ENCODE measurements around the gene SCN4B.
A peak's percentile ranks its signal among the peaks of the same experiment; 100 is the strongest.

SCN4B gene

DNA sequence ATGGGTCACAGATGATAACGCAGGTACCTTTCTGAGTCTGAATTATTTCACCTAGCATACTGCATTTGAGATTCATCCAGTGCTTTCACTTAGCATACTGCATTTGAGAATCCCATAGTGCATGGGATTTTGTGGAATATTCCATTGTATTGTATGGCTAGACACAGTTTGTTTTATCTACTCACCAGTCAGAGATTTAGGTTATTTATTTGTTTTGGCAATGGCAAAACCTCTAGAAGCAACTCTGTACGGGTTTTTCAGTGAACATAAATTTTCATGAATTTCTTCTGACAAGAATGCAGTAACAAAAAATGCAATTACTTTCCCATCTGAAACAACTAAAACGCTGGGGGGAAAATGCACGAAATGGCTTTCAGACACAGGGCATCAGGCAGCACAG lies 24.3 kb downstream of the SCN4B start:
- DNase-seq, result no peak

DNA sequence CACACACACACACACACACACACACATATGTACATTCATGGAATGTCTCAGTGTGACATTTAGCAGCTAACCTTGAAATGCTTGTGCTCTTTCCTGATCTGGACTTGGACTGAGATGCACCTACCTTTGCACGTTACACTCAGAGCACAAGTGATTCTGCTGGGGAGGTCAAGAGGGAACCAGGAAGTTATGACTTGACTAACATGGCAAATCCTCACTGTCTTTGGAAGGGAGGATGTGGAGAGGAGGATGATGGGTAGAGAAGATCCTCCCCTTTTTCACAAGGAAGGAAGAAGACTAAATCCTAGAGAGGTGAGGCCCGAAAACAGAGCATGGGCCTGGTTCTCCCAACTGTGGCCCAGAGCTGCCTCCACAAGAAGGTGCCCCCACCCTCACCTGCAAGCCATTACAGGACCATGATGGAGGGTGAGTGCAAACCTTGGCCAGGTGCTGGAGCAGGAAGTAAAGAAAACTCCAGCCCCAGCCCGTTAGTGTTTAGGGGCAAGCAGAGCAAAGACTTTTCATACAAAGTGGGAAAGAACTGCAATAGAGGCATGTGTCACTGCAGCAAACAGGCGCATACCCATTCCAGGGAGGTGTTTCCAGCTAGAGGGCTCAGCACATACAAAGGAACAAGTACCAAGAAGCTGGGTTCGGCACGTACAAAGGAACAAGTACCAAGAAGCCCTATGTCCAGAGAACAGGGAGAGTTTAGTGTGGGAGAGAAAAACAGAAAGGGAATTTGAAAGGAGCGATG lies 26.4 kb downstream of the SCN4B start:
- no peak for DNase-seq

DNA sequence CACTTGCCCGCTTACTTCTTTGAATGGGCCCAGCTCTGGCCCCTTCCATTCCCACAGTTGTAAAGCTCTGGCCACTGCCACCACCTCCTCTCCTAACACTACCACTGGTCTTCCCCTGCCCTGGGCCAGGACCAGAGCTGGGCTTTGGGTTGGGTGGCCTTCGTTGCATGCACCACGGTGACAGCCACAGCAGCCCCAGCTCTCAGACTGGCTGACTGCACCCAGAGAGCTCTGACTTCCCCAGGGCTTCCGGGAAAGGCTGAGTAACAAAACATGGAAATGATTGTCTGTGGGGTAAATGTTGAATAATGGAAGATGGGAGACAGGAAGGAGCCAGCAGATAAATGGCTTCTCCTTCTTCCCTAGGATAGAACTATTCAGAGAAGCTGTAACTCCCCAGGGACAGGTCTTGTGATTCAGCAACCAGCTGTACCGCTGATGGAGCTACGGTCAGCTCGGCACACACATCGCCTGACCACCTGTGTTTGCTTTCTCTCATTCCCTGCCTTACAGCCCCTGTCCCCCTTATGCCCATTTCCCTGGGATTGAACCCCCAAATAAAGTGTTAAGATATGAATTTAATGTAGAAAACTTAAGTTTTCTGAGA lies 27.6 kb downstream of the SCN4B start:
- no peak for DNase-seq

DNA sequence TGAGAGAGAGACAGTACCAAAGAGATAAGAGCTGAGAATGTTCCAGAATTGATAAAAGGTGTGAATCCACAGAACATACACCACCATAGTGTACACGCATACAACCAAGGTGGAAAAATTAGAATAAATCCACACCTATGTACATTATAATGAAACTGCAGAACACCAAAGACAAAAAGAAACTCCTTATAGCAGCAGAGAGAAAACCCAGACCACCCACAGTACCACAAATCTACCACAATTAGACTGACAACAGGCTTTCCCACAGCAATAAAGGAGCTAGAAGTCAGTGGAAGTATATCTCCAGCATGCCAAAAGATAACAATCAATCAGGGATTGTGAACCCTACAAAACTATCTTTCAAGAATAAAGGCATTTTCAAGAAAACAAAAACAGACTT lies 31.8 kb downstream of the SCN4B start:
- no peak for DNase-seq

DNA sequence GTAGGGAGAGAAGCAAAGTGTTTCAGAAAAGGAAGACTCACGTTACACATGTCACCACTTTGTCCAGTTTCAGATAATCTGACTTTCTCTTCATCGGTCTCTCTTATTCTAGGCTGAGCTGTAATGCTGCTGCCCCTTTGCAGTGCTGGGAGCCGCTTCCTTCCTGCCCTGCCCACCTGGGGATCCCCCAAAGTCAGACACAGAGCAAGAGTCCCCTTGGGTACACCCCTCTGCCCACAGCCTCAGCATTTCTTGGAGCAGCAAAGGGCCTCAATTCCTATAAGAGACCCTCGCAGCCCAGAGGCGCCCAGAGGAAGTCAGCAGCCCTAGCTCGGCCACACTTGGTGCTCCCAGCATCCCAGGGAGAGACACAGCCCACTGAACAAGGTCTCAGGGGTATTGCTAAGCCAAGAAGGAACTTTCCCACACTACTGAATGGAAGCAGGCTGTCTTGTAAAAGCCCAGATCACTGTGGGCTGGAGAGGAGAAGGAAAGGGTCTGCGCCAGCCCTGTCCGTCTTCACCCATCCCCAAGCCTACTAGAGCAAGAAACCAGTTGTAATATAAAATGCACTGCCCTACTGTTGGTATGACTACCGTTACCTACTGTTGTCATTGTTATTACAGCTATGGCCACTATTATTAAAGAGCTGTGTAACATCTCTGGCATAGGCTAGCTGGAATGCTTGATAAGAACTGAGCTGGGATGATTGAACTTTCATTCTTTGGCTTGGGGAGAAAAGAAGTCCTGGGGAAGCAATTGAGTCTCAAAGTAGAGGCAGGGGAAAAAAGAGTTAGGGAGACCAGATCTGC lies 34.6 kb downstream of the SCN4B start:
- peak in 1 of 2 donors; percentile 8 for DNase-seq

DNA sequence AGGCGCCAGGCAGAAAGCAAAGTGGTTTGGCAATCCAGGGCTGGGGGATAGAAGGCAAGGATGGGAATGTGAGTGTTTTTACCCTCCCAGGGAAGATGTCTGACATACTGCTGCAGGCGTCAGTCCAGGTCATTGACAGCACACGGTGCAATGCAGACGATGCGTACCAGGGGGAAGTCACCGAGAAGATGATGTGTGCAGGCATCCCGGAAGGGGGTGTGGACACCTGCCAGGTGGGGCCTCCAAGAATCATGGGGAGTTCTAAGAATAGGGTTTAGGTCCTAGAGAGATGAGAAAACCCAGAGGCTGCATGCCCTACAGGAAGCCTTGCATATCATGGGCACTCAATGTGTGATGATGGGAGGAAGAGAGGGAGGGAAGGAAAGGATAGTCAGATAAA lies 37.6 kb downstream of the SCN4B start:
- DNase-seq, result no peak

DNA sequence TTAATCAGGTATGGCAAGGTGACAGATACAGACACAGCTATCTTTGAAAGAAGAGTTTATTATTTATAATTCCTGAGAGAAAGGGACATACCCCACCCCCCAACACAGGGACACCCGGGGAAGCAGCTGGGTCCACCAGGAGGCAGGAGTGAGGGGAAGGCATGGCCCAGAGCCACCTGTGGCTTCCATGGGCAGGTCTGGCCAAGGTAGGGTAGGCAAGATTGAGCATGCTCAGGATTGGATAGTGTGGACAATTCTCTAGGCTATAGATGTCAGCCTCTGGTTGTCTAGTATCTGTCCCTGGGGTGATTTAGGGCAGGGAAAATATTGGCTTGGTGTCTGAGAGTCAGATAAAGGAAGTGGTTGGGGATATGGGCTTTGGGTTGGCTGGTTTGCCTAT lies 38.4 kb downstream of the SCN4B start:
- DNase-seq, result no peak

DNA sequence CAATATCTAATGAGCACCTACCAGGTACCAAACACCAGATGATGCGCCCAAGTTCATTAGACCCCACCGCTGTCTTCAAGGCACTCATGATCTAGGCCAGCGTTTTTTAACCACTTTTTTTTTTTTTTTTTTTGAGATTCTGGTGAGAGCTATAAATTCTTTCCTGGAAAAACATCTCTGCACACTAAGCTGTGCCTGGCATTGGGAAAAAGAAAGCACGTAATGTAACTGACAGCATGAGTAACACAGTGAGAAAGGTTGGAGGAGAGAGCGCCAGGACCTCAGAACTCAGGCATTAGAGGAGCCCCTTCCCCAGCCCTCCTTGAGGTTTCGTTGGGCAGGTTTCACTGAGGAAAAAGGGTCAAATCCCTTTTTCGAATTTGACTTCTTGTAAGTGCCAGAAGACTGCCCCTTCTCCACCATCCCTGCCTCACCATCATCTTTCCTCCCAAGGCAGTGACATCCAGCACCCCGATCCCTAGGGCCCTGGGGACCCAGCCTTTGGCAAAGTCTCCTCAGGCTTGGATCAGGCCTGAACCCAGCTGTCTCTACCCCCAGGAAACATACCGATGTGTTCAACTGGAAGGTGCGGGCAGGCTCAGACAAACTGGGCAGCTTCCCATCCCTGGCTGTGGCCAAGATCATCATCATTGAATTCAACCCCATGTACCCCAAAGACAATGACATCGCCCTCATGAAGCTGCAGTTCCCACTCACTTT lies 39.8 kb downstream of the SCN4B start:
- no peak for DNase-seq

DNA sequence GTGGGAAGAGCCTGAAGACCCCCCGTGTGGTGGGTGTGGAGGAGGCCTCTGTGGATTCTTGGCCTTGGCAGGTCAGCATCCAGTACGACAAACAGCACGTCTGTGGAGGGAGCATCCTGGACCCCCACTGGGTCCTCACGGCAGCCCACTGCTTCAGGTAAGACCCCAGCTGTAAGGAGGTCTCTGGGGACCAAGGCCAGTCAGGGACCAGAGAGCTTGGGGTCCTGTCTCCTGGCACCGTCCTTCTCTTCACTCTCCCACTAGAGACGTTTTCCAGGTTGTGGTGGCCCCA lies 40.9 kb downstream of the SCN4B start:
- DNase-seq, result no peak

DNA sequence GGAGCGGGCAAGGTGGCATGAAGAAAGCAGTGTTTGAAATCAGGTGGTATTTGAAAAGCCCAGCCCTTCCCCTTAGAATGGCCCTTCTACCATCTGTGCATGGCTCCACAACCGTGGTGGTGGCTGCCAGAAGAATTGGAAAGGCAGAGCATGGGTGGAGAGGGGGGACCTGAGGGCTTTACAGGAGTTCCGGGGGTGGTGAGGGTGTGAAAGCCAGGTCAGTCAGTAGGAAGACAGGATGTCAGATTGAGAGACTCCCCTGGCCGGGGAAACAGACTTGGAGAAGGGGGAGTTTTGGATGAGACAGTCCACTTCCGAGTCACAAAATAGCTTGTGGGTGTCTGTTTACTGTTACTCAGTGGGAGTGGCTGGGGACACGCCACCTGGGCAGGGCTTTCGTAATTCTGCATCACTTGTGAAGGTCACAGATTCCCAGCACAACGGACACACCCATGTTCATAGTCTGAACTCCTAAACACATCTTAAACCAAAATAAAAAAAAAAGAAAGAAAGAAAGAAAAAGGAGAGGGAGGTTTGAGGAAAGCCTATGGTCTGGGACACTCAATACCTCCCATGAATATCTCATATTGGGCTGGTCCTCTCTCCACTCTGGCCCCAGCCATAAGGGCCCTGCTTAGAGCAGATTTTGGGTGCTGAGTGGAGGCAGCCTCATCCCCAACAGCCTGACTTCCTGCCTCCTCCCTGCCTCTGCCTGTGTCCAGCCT lies 41.4 kb downstream of the SCN4B start:
- no peak for DNase-seq

DNA sequence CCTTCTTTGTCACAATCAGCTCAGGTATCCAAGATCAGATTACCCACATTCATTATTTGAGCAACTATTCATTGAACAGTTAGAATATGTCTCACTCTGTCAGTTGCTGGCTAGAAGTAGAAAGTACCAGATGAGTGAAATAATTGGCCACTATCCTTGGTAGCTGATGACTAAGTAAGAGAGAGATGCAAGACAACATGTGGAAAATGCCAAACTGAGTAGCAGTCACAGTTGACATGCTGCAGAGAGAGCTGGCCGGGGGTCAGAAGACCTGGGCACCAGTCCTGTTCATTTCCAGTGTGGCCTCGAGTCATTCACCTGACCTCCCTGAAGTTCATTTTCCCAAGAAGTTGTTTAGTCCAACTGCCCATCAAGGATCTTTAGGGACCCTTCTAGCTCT lies 43.4 kb downstream of the SCN4B start:
- DNase-seq, result no peak

DNA sequence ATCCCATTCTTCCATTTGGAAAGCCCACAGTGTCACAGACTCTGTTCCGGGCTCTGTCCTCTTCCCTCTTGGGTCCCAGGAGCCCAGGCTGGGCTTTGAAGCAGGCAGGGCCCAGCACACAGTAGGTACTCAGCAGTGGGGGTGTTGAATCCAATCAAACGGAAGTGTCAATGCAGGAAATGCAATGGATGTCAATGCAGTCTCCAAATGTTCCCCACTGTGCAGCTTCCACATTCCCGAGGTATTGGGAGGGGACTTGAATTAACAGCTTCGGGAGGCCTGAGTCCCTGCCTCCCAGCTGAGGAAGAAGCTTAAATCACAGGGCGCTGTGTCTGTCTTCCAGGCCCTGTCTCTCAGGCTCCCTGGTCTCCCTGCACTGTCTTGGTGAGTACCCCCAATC lies 44.1 kb downstream of the SCN4B start:
- no peak for DNase-seq

DNA sequence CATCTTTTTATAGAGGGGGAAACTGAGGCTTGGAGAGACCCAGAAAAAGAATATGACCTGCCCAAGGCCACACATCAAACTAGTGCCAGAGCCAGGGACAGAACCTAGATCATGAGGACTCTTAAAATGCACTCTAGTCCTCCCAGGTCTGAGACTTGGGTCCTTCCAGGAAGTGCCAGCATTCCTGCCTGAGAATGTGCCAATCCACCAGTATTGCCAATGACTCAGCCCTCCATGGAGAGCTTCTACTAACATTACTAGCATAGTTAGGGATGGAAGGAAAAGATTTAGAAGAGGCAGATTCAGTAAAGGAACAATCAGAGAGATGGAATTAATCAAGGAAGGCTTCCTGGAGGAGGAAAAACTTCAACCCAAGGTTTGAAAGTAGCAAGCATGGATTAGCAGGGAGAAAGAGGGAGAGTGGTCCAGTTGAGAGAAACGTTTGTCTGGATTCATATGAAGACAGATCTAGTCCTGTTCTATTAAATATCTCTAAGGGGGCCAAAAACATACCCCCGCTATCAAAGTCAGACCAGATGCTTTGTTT lies 45.8 kb downstream of the SCN4B start:
- DNase-seq, result no peak

DNA sequence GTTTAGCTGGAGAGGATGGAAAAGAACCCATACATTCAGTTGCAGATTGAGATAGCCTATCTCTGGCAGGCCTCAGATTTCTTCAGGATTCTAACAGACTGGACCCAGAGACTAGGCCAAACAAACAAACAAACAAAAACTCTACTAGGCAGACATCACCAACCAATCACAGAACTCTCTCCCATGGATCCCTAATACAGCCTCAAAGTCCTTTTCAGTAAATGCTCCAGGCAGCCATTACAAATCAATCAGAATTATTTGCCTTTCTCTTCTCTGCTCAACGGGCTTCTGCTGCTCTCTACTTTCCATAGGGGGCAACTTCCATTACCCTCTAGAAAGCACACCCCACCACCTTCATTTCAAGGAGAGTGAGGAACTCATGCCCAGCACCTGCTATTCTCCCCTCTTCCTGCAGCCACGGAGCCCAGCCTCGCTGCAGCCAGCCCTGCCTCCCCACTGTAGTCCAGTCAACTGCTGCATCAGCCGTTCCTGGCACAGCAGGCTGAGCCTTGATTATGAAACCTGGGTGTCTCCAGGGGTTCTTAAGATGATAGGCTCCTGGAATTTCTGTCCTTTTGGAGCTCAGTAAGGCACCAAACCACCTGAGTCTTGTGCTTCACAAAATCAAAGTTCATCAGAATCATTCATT lies 46.8 kb downstream of the SCN4B start:
- no peak for DNase-seq

DNA sequence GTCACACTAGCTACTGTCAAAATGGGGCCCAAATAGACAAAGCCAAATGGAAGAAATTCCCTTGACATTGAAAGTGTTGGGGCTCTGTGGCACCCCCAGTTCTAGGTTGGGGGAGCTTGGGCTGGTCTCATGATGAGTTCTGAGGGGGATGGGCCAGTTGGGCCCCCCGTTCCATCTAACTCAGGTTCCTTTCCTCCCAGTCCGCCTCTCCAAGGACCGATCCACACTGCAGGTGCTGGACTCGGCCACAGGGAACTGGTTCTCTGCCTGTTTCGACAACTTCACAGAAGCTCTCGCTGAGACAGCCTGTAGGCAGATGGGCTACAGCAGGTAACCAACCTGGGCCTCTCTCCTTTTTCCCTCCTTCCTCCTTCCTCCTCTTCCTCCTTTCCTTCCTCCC lies 48.1 kb downstream of the SCN4B start:
- DNase-seq, result no peak

DNA sequence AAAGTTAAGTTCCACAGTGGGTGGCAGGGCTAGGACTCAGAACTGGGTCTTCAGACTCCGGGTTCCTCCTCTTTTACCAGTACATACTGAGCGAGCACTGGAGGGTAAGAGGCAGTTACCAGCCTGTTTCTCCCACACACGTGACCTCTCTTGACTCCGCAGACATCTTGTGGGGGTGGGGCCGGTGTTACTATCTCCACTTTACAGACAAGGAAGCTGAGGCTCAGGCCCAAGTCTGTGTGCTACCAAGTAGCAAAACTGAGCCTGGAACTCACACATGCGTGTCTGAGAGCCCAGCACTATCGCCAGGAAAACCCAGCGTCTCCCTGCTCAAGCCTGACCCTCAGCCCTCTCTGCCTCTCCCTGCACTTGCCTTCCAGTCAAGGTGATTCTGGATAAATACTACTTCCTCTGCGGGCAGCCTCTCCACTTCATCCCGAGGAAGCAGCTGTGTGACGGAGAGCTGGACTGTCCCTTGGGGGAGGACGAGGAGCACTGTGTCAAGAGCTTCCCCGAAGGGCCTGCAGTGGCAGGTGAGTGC lies 49.8 kb downstream of the SCN4B start:
- DNase-seq, result no peak

DNA sequence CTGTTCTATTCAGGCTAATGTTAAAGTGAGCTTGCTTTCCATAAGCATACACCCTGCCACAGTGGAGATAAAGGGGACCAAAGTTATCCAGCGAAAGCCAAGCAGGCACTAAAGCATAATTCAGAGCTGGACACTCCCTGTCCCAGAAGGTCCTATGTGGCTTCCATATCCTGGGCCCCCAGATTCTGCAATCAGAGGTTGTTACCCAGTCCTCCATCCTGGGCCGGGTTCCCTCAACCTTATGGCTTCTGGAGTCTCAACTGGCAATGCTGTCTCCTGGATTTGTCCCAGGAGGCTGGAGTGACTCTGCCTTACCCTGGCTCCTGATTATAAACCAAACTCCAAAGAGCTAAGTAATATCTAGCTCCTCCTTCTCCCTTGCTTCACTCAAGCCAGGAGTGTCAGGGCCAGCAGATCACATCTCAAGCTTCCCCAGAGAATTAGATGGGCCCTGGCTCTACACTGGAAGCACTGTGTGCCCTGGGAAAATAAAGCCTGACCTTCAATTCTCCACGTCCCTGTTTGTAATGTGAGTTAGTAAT lies 51.9 kb downstream of the SCN4B start:
- no peak for DNase-seq

DNA sequence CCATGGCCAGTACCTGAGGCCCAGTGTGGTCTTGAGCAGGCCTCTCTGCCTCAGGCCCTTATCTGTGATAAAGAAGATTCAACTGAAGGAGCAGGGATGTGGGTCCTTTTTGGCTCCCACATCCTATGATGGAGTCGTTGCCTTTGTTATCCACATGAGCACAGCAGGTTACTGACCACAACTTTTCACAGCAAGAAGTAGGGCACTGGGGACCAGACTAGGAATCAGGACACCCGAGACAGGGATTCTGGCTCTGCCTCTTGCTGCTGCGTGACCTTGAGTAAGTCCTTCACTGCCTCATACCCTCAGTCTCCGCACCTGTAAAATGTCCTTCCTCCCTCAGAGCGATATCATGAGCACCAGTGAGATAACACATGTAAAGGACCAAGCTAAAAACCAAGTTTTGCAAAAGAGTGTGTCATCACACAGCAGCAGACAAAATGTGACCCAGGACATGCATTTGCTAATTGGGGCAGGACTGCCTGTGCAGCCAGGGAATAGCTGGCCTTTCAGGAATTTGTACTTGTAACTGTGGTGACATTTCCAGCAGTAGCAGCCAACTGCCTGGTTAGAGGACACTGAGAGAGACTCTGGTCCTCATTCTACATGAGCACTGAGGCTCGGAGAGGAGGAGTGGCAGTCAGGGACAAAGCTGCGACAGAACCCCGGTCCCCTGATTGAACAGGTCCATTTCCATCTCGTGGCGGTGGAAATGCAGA lies 52.6 kb downstream of the SCN4B start:
- no peak for DNase-seq

DNA sequence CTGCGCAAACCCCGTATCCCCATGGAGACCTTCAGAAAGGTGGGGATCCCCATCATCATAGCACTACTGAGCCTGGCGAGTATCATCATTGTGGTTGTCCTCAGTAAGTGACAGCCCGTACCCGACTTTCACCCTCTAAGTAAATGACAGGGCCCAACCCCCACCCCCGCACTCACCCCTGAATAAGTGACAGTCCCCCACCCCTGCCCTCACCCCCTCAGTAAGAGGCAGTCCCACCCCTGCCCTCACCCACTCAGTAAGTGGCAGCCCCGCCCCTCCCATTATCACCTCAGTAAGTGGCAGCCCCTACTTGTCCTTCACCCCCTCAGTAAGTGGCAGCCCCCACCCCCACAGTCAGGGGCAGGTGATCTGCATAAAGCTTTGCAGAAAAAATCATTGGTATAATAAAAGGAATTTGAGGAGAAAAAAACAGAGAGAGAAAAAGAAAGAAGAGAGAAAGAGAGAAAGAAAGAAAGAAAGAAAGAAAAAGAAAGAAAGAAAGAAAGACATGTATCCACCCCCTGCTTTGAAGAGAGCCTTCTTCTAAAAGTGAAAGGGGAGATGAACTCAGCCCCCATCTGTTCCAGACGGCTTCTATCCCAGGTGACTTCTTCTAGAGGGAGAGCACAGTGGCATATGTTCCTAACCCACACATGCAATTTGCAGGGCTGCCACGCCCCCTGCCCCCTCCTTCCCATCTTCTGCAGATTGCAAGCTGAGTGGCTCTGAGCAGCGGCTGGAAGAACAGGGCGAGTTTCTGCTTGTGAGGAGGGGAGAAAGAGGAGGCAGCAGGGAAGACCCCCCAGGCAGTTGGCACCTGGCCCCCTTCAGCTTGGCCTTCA lies 53.4 kb downstream of the SCN4B start:
- no peak for DNase-seq

DNA sequence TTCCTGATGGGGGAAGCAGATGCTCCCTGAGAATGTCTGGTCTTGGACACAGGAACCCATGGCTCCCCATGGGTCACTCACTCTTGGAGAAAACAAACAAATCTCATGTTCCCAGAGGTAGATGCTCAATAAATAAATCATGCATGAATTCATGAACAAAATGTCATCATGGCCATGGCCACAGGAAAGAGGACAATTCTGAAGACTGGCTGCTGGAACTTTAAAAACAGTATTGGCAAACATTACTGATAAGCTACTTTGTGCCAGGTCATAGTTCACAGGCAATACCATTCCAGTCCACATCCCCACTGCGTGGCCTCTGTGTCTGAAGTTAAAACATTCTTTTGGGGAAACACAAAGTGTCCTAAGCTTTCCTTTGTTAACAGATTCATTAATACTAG lies 56.7 kb downstream of the SCN4B start:
- no peak for DNase-seq

Measured in CD4-positive, alpha-beta T cell treated with Interleukin-4 for 1 hour (primary cell).